HG02588 (cell line): ENCODE measurements around the gene THBS3.
"Not testable (repeated sequence)": the region's sequence is repeated elsewhere in the genome, so short reads cannot be mapped to it uniquely, and the experiment has no call there.

Experiments
- ATAC-seq: cut with Tn5 transposase; IDR thresholded peaks from one replicate; pipeline ENCODE4 v1.9.1; 2021; ENCODE audit warnings: mild to moderate bottlenecking, moderate library complexity; ENCODE audit not compliant: unreplicated experiment

Gene THBS3

DNA sequence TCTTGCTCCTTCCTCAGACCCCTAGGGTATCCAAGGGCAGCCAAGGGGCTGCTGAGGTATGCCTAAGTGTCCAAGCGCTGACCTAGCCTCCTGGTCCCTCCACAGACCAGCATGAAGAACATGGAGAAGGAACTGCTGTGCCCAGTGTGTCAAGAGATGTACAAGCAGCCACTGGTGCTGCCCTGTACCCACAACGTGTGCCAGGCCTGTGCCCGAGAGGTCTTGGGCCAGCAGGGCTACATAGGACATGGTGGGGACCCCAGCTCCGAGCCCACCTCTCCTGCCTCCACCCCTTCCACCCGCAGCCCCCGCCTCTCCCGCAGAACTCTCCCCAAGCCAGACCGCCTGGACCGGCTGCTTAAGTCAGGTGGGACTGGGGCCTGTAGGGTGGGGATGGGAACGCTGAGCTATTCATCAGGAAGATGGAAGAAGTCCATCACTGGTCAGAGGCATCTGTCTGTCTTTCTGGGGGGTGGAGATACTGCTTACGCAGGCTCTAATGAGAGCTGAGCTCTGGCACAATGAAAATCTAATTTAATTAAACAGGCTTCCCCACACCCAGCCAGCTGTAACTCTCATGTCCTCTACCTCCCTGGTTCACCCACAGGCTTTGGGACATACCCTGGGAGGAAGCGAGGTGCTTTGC is 32.3 kb downstream of the THBS3 start:
- ATAC-seq: no peak

DNA sequence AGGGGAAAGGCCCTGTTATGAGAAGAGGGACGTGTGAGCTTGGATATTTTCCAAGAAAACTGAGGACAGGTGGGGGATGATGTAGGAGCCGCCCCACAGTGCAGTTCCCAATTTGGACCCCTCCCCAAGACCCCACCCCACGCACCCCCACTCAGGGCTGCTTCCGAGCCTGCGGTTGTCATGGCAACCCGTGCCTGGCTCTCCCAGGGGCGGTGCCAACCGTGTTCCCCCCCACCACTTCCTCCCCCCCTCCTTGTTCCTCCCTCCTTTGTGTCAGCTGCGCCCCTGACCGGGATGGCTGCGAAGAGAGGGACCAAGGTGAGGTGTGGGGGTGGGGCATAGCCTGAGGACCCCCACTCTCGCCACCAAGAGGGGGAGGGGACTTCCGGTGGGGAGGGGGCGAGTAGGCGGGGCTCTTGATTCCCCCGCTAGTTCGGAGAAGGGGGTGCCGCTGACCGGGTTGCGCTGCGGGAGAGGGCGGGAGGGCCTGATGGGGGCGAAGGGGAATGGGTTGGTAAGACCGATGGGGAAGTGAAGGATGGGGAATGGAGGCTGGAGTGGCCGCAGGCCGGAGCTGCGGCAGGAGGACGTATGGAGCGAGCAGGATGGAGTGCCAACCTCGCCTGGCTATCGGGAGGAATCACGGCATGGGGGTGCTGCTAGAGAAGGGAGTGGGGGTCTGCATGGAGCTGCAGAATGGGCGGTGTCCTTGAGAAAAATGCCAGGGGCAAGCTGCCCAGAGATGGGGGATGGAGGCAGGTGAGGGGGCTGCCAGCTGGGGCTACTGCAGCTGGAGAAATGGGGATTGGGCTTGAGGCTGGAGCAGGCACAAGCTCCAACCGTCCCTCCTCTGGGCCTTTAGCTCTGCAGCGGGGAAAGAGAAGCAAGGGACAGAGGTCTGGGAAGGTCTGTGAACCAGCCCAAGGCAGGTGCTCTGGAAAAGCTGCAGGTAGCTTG is 33.1 kb downstream of the THBS3 start:
- no peak for ATAC-seq

DNA sequence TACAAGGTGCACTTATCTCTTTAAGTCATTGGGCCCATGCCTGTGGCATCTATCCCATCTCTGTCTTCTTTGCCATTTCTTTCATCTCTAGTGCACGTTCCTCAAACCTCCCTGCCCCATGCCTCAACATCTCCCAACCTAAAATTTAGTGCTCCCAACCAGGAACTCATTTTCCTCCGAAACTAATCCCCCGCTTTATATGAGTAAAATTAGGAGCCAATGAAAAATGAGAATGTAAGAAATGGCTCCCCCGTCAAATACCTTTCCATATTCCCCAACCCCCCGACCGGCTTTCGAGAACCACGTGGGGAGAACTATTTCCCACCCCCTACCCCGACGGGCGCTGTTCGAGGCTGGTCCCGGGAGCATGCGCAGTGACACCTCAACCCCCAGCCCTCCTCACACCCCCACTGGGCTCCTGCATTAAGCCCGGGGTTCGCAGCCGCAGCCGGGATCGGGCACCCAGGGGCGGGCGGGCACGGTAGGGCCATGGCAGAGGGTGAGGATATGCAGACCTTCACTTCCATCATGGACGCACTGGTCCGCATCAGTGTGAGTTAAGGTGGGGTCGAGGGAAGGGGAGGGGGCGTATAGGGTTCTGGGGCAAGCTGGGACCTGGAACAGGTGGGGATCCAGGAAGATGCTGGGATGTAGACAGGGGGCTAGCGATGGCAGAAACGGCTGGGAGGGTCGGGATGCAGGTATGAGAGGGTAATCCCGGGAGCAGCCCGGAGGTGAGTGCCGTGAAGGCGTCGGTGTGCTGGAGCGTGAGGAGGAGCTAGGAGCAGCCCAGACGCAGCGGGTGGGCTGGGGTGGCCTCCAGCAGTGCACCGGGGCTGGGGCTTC is 34.0 kb downstream of the THBS3 start, which contains the start of gene TRIM46:
TSS of gene TRIM46 (plus strand) at position 372 of the 846 bp plus-strand sequence. CDS start at position 490, 118 bp downstream.
- ATAC-seq: no peak

DNA sequence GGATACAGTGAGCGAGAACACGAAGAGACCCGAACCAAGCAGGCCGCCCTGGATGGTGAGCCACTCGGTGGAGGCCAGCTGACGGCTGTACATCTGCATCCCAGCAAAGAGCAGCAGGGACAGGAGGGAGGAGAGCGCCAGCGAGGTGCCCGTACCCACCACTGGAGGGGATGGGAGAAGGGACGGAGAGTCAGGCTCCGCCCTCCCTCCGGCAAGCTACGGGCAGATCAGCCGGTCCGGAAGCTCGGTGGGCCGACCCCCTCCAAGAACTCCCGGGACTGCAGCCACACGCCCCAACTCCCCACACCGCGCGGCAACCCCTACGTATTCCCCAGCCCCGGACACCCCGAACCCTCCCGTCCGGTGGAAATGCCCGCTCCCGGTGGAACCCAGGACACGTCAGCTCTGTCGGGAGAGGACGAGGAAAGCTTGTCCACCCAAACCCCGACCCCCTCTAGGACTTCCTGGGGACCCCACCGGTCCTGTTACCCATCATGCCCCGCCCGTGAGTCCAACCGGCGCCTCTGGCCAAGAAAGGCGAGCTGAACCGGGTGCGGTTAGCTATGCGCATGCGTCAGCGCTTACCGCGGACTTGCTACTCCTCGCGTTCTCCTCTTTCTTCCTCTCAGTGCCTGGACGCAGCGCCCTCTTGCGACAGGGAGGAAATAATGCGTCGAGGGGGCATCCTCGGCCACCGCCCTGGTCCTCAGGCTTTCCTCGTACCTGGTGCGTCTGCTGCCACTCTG is 34.8 kb downstream of the THBS3 start, which contains the start of gene KRTCAP2:
TSS of gene KRTCAP2 (minus strand) at position 573 of the 746 bp plus-strand sequence. CDS start at position 493, 80 bp downstream.
- ATAC-seq: peak; percentile 65

DNA sequence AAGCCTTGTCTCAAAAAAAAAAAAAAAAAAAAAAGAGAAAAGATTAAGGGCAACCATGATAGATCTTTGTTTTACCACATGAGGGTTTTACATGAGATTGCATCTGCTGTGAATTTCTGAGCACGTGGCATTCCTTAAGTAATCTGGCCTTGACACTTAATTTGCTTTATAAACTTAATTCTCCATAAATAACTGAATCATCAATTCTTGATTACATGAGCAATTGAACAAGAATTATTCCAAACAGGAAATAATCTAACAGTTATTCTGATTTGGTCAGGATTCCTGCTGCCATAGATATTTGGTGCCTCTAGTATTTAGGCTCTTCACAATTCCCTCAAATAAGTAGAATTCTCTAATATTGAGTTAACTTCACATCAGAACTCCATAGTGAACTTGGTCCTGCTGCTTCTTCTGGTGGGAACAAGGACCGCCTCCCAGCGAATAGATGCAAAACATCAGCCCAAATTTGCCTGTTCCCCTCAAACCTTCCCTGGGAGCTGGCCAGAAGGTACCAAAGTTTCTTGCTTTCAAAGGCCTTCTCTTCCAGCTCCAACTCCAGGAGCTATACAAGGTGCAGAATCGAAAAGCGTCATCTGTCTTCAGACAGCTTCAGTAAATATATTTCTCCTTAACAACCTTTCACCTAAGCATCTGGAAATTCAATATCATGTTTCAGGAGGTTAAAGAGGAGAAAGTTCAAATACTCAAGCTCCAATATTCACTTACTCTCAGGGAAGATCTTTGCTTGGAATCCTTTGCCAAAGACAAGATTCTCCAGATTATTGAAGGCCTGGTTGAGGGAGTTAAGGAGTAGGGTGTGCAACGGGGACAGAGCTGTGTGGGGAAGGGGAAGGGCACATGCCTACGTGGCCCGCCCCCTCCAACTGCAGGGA is 35.6 kb downstream of the THBS3 start:
- ATAC-seq: no peak

DNA sequence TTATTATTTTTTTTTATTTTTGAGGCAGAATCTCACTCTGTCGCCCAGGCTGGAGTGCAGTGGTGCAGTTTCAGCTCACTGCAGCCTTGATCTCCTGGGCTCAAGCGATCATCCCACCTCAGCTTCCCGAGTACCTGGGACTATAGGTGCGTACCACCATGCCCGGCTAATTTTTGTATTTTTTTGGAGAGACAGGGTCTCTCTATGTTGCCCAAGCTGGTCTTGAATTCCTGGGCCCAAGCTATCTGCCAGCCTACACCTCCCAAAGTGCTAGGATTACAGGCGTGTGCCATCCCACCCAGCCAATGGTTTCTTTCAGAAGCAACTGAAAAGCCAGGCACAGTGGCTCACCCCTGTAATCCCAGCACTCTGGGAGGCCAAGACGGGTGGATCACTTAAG is 36.9 kb downstream of the THBS3 start:
- ATAC-seq: no peak

DNA sequence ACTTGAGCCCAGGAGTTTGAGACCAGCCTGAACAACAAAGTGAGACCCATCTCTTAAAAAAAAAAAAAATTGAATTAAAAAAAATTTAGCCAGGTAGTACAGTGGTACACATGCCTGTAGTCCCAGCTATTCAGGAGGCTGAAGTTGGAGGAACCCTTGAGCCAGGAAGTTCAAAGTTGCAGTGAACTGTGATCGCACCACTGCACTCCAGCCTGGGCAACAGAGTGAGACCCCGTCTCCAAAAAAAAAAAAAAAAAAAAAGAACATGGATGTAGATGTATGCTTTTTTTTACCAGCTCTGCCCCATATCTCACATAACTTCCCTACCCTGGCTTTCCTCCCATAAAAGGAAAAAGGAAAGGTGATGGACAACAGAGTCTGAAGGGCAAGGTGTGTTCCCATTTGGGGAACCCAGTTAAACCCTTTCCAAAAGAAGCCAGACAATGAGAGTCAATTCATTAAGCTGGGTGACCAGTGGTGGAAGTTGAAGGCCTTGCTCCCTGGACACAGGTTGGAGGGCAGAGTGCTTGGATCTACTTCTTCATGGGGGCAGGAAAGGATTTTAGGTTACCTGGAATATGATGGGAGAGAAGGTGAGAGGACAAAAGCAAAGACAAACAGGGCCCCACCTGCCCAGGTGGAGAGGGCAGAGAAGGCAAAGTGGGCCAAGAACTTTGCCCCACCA is 37.5 kb downstream of the THBS3 start:
- no peak for ATAC-seq

DNA sequence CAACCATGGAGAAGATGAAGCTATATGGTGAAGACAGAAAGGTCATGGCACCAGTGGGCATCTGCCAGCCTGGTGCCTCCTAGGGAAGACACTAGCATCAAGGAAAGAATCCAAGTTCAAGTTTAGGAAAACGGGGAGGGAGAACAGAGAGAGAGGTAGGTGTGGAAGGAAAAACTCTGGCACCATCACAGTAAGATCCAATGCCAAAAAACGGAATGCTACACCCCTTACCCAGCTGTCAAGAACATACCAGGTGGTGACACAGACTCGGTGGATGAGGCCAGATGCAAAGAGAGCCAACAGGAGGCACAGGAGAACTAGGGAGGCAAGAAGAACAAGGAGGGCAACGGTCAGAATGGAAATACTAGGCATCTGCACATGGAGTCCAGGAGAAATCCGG is 38.2 kb downstream of the THBS3 start:
- ATAC-seq: no peak

DNA sequence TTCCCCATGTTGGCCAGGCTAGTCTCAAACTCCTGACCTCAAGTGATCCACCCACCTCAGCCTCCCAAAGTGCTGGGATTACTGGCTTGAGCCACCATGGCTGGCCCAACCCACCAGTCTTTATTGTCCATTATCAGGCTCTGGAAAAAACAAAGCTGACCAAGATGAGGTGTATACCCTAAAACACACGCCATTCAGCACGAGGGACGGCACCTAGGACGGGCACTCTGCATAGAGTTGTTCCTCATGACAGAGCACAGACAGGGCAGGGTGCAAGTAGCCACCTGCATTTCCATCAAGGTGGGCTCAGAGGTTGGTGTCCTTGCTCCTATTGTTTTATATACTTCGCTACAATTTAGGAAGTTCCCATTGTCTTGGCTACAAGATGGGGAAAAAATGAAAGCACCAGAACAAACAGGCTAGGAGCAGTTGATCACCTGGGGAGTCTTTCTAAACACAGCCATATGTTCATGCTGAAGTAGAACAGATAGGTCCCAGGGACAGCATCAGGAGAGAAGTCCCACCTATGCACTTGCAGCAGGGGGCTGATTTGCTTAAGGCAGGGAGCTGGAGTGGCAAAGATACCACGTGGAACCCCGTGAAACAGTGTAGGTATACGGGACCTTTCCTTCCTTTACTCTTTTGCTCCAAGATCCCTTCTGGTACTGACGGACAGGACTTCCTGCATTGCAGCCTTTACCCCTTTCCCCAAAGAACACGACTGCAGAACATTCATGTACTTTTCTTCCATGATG is 39.1 kb downstream of the THBS3 start:
- ATAC-seq: no peak

DNA sequence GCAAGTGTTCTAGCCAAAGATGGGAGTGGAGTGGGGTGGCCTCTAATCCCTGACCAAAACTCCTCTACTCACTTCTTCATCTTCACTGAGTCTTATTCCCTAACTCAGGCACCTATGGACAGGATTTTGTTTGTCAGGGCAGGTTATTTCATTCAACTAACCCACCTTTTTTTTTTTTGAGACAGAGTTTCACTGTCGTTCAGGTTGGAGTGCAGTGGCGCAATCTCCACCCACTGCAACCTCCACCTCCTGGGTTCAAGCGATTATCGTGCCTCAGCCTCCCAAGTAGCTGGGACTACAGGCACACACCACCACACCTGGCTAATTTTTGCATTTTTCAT is 39.6 kb downstream of the THBS3 start:
- not testable (repeated sequence) for ATAC-seq

DNA sequence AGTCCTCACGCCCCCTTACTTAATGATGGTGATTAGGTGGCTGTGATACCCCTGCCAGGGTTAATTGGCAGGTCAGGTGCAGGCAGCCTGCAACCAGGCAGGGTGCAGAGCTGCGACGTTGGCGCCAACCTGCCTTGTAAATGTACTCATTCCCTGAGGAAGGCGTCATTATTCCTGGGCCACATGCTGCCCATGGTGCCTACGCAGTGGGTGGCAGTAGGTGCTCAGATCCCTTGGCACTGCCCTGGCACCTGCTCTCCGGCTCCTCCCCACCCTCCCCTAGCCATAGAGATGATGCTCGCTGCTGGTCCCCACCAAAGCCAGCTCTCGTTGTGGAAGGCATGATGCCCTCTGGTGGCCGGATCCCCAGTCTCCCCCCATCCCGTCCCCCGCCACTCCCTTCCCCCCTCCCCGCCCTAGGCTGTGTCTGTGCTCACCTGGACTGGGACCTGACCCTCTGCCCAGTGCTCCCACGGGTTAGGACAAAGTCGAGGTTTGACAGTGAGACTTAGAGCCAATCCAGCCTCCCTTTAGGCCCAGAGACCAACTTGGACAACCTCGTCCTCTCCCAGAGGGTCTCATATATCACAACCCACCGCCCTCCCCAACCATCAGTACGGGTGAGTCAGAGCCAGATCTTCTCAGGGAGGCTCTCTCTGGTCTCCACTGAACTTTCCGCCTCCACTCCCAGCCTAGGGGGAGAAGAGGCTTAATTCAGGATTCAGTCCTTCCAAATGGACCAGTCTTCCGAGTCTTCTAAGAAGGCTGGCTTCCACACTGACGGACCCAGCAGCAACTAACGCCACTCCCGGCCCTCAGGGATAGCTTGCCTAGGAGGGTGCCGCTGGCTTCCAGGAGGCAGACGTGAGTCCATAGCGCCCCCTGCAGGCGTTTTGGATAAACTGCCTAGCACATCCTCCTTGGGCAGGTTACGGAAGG is 40.3 kb downstream of the THBS3 start:
- peak; percentile 51 for ATAC-seq

DNA sequence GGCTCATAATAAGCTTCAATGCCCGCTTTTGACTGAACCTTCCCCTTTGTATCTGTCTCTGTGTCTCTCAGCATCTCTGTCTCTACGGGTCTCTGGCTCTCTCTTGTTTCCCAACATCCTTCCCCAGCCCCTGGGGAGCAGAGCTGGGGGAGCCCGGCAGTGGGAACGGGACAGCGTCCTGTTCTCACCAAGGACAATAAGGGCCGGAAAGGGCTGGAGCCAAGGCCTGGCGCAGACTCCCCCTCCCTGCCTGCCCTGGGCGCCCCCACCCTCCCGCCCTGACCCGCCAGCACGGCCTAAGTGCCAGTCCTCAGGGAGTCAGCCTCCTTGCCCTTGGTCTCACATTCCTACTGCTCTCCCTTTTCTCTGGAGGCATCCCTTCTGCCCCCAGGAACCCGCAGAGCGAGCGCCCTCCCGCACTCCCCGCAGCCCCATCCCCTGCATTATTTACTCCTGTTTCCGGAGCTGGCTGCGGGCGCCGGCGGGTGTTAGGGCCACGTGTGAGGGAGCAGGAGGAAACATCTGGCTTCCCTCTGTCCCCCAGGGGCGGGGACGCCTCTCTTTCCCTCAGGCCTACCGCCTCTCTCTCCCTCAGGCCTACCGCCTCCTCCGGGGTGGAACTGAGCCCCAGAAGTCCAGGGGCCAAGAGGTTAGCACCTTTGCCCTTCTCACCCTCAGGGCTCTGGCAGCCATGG is 41.1 kb downstream of the THBS3 start:
- ATAC-seq: no peak

DNA sequence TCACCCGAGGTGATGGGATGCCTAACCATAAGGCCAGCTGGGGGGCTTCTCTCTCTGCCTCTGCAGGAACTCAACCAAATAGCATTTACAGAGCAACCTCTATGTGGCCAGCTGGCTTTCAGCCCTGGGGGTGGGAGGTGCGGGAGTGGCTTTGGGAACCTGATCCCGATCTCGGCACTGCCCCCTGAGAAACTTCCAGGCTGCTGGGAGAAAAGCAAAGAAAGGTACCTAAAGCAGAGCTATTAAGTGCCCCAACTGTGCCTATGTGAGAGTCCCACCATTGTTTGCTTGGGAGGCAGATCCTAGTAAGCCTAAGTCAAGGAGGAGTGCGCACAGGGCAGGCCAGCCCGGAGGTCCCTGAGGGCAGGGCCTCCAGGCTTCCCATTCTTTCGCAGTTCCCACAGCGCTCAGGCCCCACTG is 41.6 kb downstream of the THBS3 start:
- no peak for ATAC-seq

DNA sequence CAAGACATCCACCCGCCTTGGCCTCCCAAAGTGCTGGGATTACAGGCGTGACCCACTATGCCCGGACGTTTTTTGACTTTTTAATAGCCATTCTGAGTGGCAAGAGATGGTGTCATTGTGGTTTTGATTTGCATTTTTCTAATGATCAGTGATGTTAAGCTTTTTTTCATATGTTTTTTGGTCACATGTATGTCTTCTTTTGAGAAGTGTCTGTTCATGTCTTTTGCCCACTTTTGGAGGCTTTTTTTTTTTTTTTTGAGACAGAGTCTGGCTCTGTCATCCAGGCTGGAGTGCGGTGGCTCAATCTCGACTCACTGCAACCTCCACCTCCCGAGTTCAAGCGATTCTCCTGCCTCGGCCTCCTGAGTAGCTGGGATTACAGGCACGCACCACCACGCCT is 43.1 kb downstream of the THBS3 start:
- not testable (repeated sequence) for ATAC-seq

DNA sequence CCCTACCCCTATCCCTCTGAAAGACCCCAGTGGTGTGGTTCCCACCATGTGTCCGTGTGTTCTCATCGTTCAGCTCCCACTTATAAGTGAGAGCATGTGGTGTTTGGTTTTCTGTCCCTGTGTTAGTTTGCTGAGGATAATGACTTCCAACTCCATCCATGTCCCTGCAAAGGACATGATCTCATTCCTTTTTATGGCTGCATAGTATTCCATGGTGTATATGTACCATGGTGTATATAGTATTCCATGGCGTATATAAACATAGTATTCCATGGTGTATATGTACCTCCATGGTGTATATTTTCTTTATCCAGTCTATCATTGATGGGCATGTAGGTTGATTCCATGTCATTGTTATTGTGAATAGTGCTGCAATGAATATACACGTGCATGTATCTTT is 43.9 kb downstream of the THBS3 start:
- ATAC-seq: not testable (repeated sequence)

DNA sequence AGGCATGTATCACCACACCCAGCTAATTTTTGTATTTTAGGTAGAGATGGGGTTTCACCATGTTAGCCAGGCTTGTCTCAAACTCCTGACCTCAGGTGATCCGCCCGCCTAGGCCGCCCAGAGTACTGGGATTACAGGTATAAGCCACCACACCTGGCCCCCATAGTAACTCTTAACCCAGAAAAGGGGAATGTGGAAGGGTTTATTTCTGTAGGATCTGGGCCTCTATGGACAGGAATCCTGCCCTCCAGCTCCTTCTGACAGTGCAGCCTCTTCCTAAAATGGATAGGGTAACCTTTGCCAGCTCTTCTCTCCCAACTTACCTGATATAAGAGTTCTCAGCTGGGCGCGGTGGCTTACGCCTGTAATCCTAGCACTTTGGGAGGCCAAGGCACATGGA is 45.1 kb downstream of the THBS3 start:
- ATAC-seq: not testable (repeated sequence)
